ENCODE measurements around the gene PRPH2. TPM values are rescaled to one million over a fixed set of nuclear protein-coding genes. Genes with fewer than 3 reads are reported as not detected.
"Not testable (repeated sequence)": the region's sequence is repeated elsewhere in the genome, so short reads cannot be mapped to it uniquely, and the experiment has no call there.

The PRPH2 gene
- total RNA-seq, 1 donor from 2014 or later, result 1.4 TPM

GRCh38 chr6:42698217-42698616 is 24.2 kb downstream of the PRPH2 start:
- no peak for DNase-seq (ENCODE audit: low spot score)

GRCh38 chr6:42697268-42697655 is 25.1 kb downstream of the PRPH2 start:
- DNase-seq (ENCODE audit: low spot score), result no peak

- DNase-seq (ENCODE audit: low spot score), result peak; percentile 33
Measured at GRCh38 chr6:42696526-42697267, 25.7 kb downstream of the PRPH2 start.

- DNase-seq (ENCODE audit: low spot score), result peak; percentile 37
Measured at GRCh38 chr6:42694586-42694985, 27.8 kb downstream of the PRPH2 start.

- no peak for DNase-seq (ENCODE audit: low spot score)
Measured at GRCh38 chr6:42693725-42694323, 28.6 kb downstream of the PRPH2 start.

GRCh38 chr6:42692137-42692911 is 30.1 kb downstream of the PRPH2 start:
- no peak for DNase-seq (ENCODE audit: low spot score)

- DNase-seq (ENCODE audit: low spot score), result no peak
Measured at GRCh38 chr6:42690872-42691271, 31.5 kb downstream of the PRPH2 start.

- no peak for DNase-seq (ENCODE audit: low spot score)
Measured at GRCh38 chr6:42690151-42690702, 32.2 kb downstream of the PRPH2 start.

- no peak for DNase-seq (ENCODE audit: low spot score)
Measured at GRCh38 chr6:42689371-42689770, 33.0 kb downstream of the PRPH2 start.

GRCh38 chr6:42688281-42688680 is 34.1 kb downstream of the PRPH2 start:
- DNase-seq (ENCODE audit: low spot score), result no peak

GRCh38 chr6:42679358-42679757 is 43.0 kb downstream of the PRPH2 start:
- DNase-seq (ENCODE audit: low spot score), result no peak

- DNase-seq (ENCODE audit: low spot score), result no peak
Measured at GRCh38 chr6:42674780-42675179, 47.6 kb downstream of the PRPH2 start.

- DNase-seq (ENCODE audit: low spot score), result not testable (repeated sequence)
Measured at GRCh38 chr6:42674368-42674767, 48.0 kb downstream of the PRPH2 start.

- DNase-seq (ENCODE audit: low spot score), result no peak
Measured at GRCh38 chr6:42664718-42665117, 57.7 kb downstream of the PRPH2 start.

GRCh38 chr6:42661540-42662153 is 60.8 kb downstream of the PRPH2 start:
- DNase-seq (ENCODE audit: low spot score), result peak; percentile 76

- DNase-seq (ENCODE audit: low spot score), result no peak
Measured at GRCh38 chr6:42659806-42660205, 62.6 kb downstream of the PRPH2 start.

- no peak for DNase-seq (ENCODE audit: low spot score)
Measured at GRCh38 chr6:42653851-42654250, 68.5 kb downstream of the PRPH2 start.

- no peak for DNase-seq (ENCODE audit: low spot score)
Measured at GRCh38 chr6:42652024-42652746, 70.2 kb downstream of the PRPH2 start.
